Measurements from ENCODE around the gene AIPL1.

DNA sequence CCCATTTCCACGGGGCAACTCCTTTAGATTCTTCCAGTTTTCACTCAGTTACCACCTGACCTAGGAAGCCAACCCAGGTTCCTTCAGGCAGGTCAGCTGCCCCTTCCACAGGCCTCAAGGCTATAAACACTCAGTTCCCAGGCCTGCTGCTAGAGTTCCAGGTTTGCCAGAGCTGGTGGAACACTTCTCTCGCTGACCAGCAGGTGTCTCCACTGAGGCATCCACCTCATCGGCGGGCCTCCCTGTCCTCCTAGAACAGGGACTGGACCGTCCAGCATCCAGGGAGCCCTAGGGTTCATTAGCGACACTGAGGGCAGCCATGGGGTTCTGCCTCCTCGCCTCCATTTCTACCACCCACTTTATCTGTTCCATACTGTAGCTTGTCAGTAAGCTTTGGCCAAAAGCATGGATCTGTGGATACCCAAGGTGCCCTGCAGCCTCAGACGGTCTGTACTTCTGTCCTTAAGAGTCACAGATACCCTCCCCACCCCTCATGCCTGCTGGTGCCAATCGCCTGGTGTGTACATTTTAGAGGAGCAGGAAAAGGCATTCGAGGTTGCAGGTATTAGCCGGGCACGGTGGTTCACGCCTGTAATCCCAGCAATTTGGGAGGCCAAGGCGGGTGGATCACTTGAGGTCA is 38.3 kb upstream of the AIPL1 start:
- TF ChIP-seq GATA2 (IDR thresholded peaks at IDR 0.05; ENCODE audit: low read depth, low read length): no peak
- TF ChIP-seq GATA3 (IDR thresholded peaks at IDR 0.05; ENCODE audit: low read depth, low read length): no peak
